Middle frontal gyrus (tissue), 1 donor: ENCODE data around the gene GLRX5.

Experiments used
- DNase-seq: peaks from one replicate; pipeline ENCODE4 v3.0.0-alpha.2; 2015; ENCODE audit warnings: low spot score; ENCODE audit errors: extremely low spot score

Gene GLRX5

GRCh38 chr14:95533391-95533821, 1.4 kb upstream of the GLRX5 start:
- DNase-seq: no peak

- no peak for DNase-seq
Measured at GRCh38 chr14:95533822-95534221, 1.0 kb upstream of the GLRX5 start.

GRCh38 chr14:95535226-95536021, 574 bp downstream of the GLRX5 start:
- DNase-seq: no peak

- DNase-seq: no peak
Measured at GRCh38 chr14:95536036-95536593, 1.3 kb downstream of the GLRX5 start.

- no peak for DNase-seq
Measured at GRCh38 chr14:95536671-95537070, 1.8 kb downstream of the GLRX5 start.

GRCh38 chr14:95537298-95538089, 2.6 kb downstream of the GLRX5 start:
- DNase-seq: no peak

- no peak for DNase-seq
Measured at GRCh38 chr14:95538801-95539509, 4.1 kb downstream of the GLRX5 start.

GRCh38 chr14:95540236-95540855, 5.5 kb downstream of the GLRX5 start:
- no peak for DNase-seq

GRCh38 chr14:95541346-95541745, 6.5 kb downstream of the GLRX5 start:
- DNase-seq: no peak

- DNase-seq: no peak
Measured at GRCh38 chr14:95541932-95542930, 7.4 kb downstream of the GLRX5 start.

GRCh38 chr14:95543021-95543420, 8.2 kb downstream of the GLRX5 start:
- no peak for DNase-seq

- no peak for DNase-seq
Measured at GRCh38 chr14:95544588-95544987, 9.7 kb downstream of the GLRX5 start.

GRCh38 chr14:95545515-95546168, 10.8 kb downstream of the GLRX5 start:
- no peak for DNase-seq

- DNase-seq: no peak
Measured at GRCh38 chr14:95547272-95547625, 12.4 kb downstream of the GLRX5 start.

GRCh38 chr14:95547626-95548327, 12.9 kb downstream of the GLRX5 start:
- no peak for DNase-seq

GRCh38 chr14:95548328-95548929, 13.6 kb downstream of the GLRX5 start:
- no peak for DNase-seq

- no peak for DNase-seq
Measured at GRCh38 chr14:95549656-95550585, 15.1 kb downstream of the GLRX5 start.
